Endothelial cell of umbilical vein (primary cell): Measurements from ENCODE around the gene NOTCH1. TPM values are rescaled to one million over a fixed set of nuclear protein-coding genes. Genes with fewer than 3 reads are reported as not detected.

Experiments used
- BruUV-seq: library from RNA; stranded (reverse); fragments of 400-500 nt; replicated peaks from 2 replicates; lab custom pipeline; 2021; lab: Mats Ljungman, UMichigan
- CTCF ChIA-PET: fragments of 300-600, 350-600 bp; sonication (Branson Sonifier 250); formaldehyde crosslinking; loops from one replicate; lab custom pipeline; 2021; ENCODE audit warnings: antibody characterized with exemption, inconsistent platforms; lab: Charles Lee
- POLR2A ChIA-PET: fragments of 300-600, 350-600 bp; sonication (Branson Sonifier 250); formaldehyde crosslinking; loops from one replicate; lab custom pipeline; 2021; ENCODE audit warnings: antibody characterized with exemption, inconsistent platforms; lab: Charles Lee
- DNase-seq: peaks from one replicate; pipeline ENCODE4 v3.0.0-alpha.2; 2011; ENCODE audit warnings: low read depth, low spot score
- FAIRE-seq: peaks from 2 replicates; lab custom pipeline; 2011; peaks lifted over from hg19 to GRCh38; lab: Jason Lieb, UNC
- H2AFZ ChIP-seq: 2 replicates; pipeline ENCODE4 v1.6.0; 2012; ENCODE audit warnings: low read depth, low read length, control low read depth, inconsistent platforms
- H3K27ac ChIP-seq: 2 replicates; pipeline ENCODE4 v1.5.1; 2011; ENCODE audit warnings: low read depth, mild to moderate bottlenecking, control low read depth, low read length, moderate library complexity; ENCODE audit not compliant: insufficient read depth
- H3K27me3 ChIP-seq, 2 experiments: 2 replicates each; pipeline versions ENCODE4 v1.6.0 to v1.6.1; 2011; ENCODE audit warnings: low read length in 2 of 2, mixed read lengths in 1 of 2; ENCODE audit not compliant: control insufficient read depth in 2 of 2, insufficient read depth in 2 of 2
- H3K36me3 ChIP-seq, 2 experiments: 2 replicates in 1 of 2; 3 replicates in 1 of 2; pipeline ENCODE4 v1.5.1; 2011; ENCODE audit warnings: low read length in 2 of 2, mild to moderate bottlenecking in 1 of 2, moderate library complexity in 1 of 2; ENCODE audit not compliant: control insufficient read depth in 2 of 2, insufficient read depth in 2 of 2; ENCODE audit errors: extremely low read depth in 1 of 2
- H3K4me1 ChIP-seq: 3 replicates; pipeline ENCODE4 v1.5.1; 2011; ENCODE audit warnings: mild to moderate bottlenecking, low read length; ENCODE audit not compliant: control insufficient read depth, insufficient read depth; ENCODE audit errors: extremely low read depth
- H3K4me2 ChIP-seq: 2 replicates; pipeline ENCODE4 v1.6.1; 2011; ENCODE audit warnings: low read length, control low read depth, mixed read lengths; ENCODE audit not compliant: insufficient read depth
- H3K4me3 ChIP-seq, 3 experiments: fragments of 200-600 bp in 1 of 3; sonication (generic), shearing (Covaris generic) in 1 of 3; replicated peaks in 1 of 3; 2 replicates each; pipeline ENCODE4 v1.5.1; 2011 to 2016; ENCODE audit warnings: control low read depth in 3 of 3, low read length in 3 of 3, mild to moderate bottlenecking in 2 of 3, inconsistent platforms in 1 of 3, low read depth in 1 of 3, moderate library complexity in 1 of 3; ENCODE audit not compliant: insufficient read depth in 1 of 3
- H3K79me2 ChIP-seq: 2 replicates; pipeline ENCODE4 v1.6.0; 2012; ENCODE audit warnings: low read length, inconsistent platforms; ENCODE audit not compliant: control insufficient read depth, insufficient read depth
- H3K9ac ChIP-seq: replicated peaks from 2 replicates; pipeline ENCODE3; 2011; ENCODE audit warnings: low read length, control low read depth; ENCODE audit not compliant: insufficient read depth; ENCODE audit errors: extremely low read depth
- H3K9me1 ChIP-seq: replicated peaks from 3 replicates; pipeline ENCODE4 v1.6.0; 2011; ENCODE audit warnings: mild to moderate bottlenecking, low read length; ENCODE audit not compliant: control insufficient read depth, insufficient read depth; ENCODE audit errors: extremely low read depth
- H3K9me3 ChIP-seq: replicated peaks from 2 replicates; pipeline ENCODE4 v1.5.1; 2012; ENCODE audit warnings: low read length, inconsistent platforms; ENCODE audit not compliant: control insufficient read depth, insufficient read depth
- H4K20me1 ChIP-seq: replicated peaks from 2 replicates; pipeline ENCODE3; 2011; ENCODE audit warnings: mild to moderate bottlenecking, low read length; ENCODE audit not compliant: control insufficient read depth, insufficient read depth; ENCODE audit errors: extremely low read depth
- EZH2 ChIP-seq: IDR thresholded peaks from 2 replicates; pipeline ENCODE4 v1.6.1; 2012; ENCODE audit warnings: borderline replicate concordance, low read depth, mild to moderate bottlenecking, moderate library complexity, low read length, inconsistent platforms; ENCODE audit not compliant: severe bottlenecking
- FOS ChIP-seq: IDR thresholded peaks from 2 replicates; pipeline ENCODE4 v1.6.1; 2011; ENCODE audit warnings: mild to moderate bottlenecking, low read length, moderate library complexity, borderline replicate concordance; ENCODE audit not compliant: insufficient read depth
- JUN ChIP-seq: IDR thresholded peaks from 2 replicates; pipeline ENCODE4 v1.6.1; 2011; ENCODE audit warnings: borderline replicate concordance, low read depth; ENCODE audit not compliant: insufficient read length, insufficient read depth
- POLR2A ChIP-seq: IDR thresholded peaks from 2 replicates; pipeline ENCODE4 v1.6.1; 2012; ENCODE audit warnings: low read depth, mild to moderate bottlenecking, control low read depth, low read length
- dilution Hi-C: fragments of 300-500 bp; cut with MboI; formaldehyde crosslinking; loops from one replicate; pipeline ENCODE4 v1.15.0; 2019; ENCODE audit warnings: low sequenced_read_pairs; ENCODE audit not compliant: extremely low pct_ligation_motif_present
- intact Hi-C: fragments of 100-400 bp; cut with micrococcal nuclease; formaldehyde crosslinking; loops from one replicate; pipeline ENCODE4 v1.10.0; 2022
- polyA plus RNA-seq, 4 experiments: library from polyadenylated mRNA; depleted of rRNA in 3 of 4; stranded (reverse) in 3 of 4; unstranded in 1 of 4; fragments of >200 nt; gene quantifications; 2 replicates each; pipeline versions ENCODE4 v1.2.1 to v1.2.3, GENCODE V29; 2011 to 2012; ENCODE audit warnings: missing spikeins in 1 of 4
- total RNA-seq: library from RNA; stranded (reverse); gene quantifications from 2 replicates; pipeline ENCODE4 v1.2.3, GENCODE V29; 2021

Gene NOTCH1
- total and polyA plus RNA-seq, 2 donors (not counting 3 experiments of a cell fraction or from before 2014, with no cell fraction given) = 31.7 to 153 TPM

DNA sequence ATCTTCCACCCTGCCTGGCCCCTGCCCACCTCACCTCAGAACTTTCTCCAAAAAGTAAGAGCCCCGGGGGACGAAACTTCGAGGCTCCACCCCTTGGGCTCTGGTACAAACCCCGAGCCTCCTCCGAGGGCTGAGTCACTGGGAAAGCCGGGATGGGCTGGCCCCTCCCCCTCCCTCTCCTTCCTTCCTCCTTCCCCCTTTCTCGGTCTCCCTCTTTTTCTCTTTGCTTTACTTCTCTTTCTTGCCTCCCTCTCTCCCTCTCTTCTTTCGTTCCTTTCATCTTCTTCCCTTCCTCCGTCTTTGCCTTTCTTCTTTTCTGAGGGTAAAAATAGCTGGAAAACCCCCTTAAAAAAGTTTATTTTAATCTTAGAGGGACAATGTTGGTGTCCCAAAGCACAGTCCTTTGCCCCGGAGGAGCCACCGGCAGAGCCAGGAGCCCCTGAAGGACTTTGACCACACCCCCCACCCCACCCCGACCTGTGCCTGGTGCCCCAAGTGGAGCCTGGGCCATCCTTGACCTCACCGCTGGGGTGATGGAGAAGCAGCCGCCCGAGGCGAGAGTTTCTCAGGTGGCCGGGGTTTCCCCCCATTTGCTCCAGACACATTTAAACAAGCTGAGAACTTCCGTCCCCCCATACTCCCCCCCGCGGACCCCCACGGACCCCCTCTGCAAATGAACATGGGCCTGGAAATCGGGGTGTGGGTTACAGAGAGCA is 5.7 kb upstream of the NOTCH1 start:
- Histone ChIP-seq H3K36me3 (no peaks in the 10 kb centered on the region), H3K9me1 (no peaks in the 10 kb centered on the region), H3K4me1 (peaks cover 17% of the 10 kb centered on the region), H4K20me1 (no peaks in the 10 kb centered on the region), H3K4me3 (no peak overlapping the region), H3K27ac (peak overlapping the region; percentile 15), H3K9me3 (no peaks in the 10 kb centered on the region), H3K4me2 (peak overlapping the region; percentile 72), H3K9ac (no peak overlapping the region), H2AFZ (peak overlapping the region; percentile 60), H3K27me3 (no peaks in the 10 kb centered on the region), H3K79me2 (no peaks in the 10 kb centered on the region)
- FAIRE-seq = peak; percentile 92
- TF ChIP-seq FOS (peak; percentile 65), POLR2A (no peak)
- intact Hi-C loops (no loop called here), dilution Hi-C loops (loop anchor here (10.0 kb wide), 1 partner anchor 67 kb away; the partner anchor contains the start of gene SEC16A)
- no TSS peak for BruUV-seq
- ChIA-PET CTCF (interaction anchor here (1.1 to 2.3 kb wide), 3 partner anchors 12 to 74 kb away, joined by 3 to 6 read pairs (median 3); no protein-coding TSS in a partner anchor), POLR2A (no interaction called here)
- peak; percentile 56 for DNase-seq

DNA sequence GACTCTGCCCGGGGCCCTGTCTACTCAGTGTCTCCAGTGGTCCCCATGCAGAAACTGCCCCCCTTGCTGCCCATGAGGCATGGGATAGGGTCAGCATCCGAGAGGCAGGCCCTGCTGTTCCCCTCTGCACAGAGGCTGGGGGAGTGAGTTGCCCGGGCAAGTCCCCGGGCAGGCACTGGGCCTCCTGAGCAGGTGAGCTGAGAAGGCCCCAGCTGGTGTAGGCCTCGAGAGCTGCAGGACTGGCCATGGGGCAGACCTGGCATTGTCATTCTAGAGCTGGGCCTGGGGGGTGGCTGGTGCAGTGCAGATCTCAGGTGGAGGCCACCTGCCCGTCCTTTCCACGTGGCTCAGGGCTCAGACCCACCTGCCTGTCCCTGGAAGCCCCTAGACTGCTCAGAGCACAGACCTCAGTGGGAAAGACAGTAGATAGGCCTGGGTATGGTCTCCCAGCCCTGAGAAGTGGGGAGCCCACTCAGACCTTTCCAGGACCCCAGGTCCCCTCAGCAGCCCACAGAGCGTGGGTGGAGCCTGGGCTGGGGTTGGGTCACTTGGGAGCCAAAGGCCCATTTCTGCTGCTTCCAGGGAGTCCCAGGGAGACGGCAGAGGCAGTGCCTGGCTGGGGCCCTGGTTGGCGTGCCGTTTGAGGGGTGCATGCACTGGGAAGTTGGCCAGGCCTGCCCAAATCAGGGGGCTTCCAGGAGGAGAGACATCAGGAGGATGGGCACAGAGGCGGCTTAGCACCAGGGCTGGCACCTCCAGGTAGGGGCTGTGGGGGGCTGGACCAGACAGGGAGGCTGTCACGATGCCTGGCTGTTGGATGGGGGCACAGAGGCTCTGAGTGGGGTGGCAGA is 4.8 kb upstream of the NOTCH1 start:
- dilution Hi-C loops = loop anchor here (10.0 kb wide), 1 partner anchor 66 kb away; the partner anchor contains the start of gene SEC16A
- peak; percentile 8 for FAIRE-seq
- intact Hi-C loops = no loop called here
- ChIA-PET POLR2A (no interaction called here), CTCF (interaction anchor here (1.2 to 2.3 kb wide), 3 partner anchors 11 to 14 kb away, joined by 3 to 6 read pairs (median 3); no protein-coding TSS in a partner anchor)
- TF ChIP-seq EZH2 (no peak), JUN (no peak), FOS (no peak)
- Histone ChIP-seq H3K9ac (no peak overlapping the region), H3K79me2 (peaks cover 1% of the 10 kb centered on the region), H3K4me1 (peaks cover 20% of the 10 kb centered on the region), H3K4me2 (no peak overlapping the region), H3K36me3 (no peaks in the 10 kb centered on the region), H3K9me3 (no peaks in the 10 kb centered on the region), H4K20me1 (no peaks in the 10 kb centered on the region), H2AFZ (no peak overlapping the region), H3K4me3 (no peak overlapping the region), H3K27ac (peak overlapping the region; percentile 15), H3K27me3 (no peaks in the 10 kb centered on the region), H3K9me1 (no peaks in the 10 kb centered on the region)
- BruUV-seq = no TSS peak
- DNase-seq = no peak
